Central memory CD8-positive, alpha-beta T cell (primary cell): ENCODE measurements around the gene ZBED6.
"Not testable (repeated sequence)": the region's sequence is repeated elsewhere in the genome, so short reads cannot be mapped to it uniquely, and the experiment has no call there.

Experiments
- ATAC-seq: fragments of 150-1000 bp; cut with Tn5 transposase; replicated peaks from 2 replicates; pipeline ENCODE4 v1.10.0; 2022; ENCODE audit warnings: mild to moderate bottlenecking, moderate FRiP score, moderate number of reproducible peaks; ENCODE audit not compliant: poor library complexity, severe bottlenecking; ENCODE audit errors: extremely low read depth
- DNase-seq, 2 donors: peaks; one replicate each; pipeline ENCODE4 v3.0.0; 2021; ENCODE audit warnings: low spot score in 2 of 2
- H3K27ac Mint-ChIP-seq: one replicate; pipeline ENCODE4 v1.8.0; 2022; ENCODE audit warnings: low read depth, mild to moderate bottlenecking, moderate library complexity, mixed read lengths
- H3K27me3 Mint-ChIP-seq: one replicate; pipeline ENCODE4 v1.8.0; 2022; ENCODE audit warnings: mixed read lengths
- H3K36me3 Mint-ChIP-seq: one replicate; pipeline ENCODE4 v1.8.0; 2022; ENCODE audit warnings: mild to moderate bottlenecking, moderate library complexity, mixed read lengths; ENCODE audit not compliant: insufficient read depth
- H3K4me1 Mint-ChIP-seq: one replicate; pipeline ENCODE4 v1.8.0; 2022; ENCODE audit warnings: mixed read lengths
- H3K4me3 Mint-ChIP-seq: one replicate; pipeline ENCODE4 v1.8.0; 2022; ENCODE audit warnings: mild to moderate bottlenecking, moderate library complexity, mixed read lengths
- H3K9me3 Mint-ChIP-seq: one replicate; pipeline ENCODE4 v1.8.0; 2022; ENCODE audit warnings: mixed read lengths

The ZBED6 gene

DNA sequence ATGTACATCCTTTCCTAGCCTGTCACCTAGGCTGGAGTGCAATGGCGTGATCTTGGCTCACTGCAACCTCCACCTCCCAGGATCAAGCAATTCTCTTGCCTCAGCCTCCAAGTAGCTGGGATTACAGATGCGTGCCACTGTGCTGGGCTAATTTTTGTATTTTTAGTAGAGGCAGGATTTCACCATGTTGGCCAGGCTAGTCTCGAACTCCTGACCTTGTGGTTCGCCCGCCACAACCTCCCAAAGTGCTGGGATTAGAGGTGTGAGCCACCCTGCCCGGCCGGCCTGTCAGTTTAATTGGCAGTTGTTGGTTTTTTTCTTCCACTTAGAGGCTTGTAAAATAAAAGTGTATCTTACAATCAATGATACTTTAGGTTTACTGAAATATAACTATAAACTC lies 1.9 kb upstream of the ZBED6 start:
- H3K9me3 Mint-ChIP-seq, H3K27me3 Mint-ChIP-seq, ATAC-seq, DNase-seq: not testable (repeated sequence)
- Mint-ChIP-seq H3K27ac (peak overlapping the region; percentile 36), H3K4me1 (peaks cover 34% of the 10 kb centered on the region), H3K36me3 (peaks cover 22% of the 10 kb centered on the region), H3K4me3 (peak overlapping the region; percentile 29)

DNA sequence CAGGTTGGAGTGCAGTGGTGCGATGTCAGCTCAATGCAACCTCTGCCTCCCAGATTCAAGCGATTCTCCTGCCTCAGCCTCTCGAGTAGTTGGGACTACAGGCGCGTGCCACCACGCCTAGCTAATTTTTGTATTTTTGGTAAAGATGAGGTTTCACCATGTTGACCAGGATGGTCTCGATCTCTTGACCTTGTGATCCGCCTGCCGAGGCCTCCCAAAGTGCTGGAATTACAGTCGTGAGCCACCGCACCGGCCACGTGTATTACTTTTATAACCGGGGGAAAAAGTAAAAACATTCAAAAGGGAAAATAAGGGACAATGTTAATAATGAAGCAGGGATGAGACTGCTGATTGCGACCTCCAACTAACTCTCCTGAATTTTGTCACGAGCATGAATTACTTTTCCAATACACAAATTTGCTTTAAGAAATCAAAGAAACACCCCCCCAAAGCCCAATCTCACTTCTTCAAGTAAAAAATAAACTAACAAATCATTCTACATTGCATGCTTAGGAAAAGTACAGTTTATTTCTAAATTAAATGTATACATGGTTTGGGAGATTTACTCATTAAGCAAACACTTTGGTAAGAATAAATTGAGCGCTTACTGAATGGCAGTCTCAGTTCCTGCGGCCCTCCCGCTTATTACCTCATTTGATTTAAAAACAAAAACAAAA lies 521 bp upstream of the ZBED6 start:
- peaks cover 43% of the 10 kb centered on the region for H3K4me1 Mint-ChIP-seq
- DNase-seq (no peak), ATAC-seq (no peak)
- H3K4me3 Mint-ChIP-seq, result peak overlapping the region; percentile 91
- no peaks in the 10 kb centered on the region for H3K9me3 Mint-ChIP-seq
- H3K27me3 Mint-ChIP-seq, result no peaks in the 10 kb centered on the region
- peak overlapping the region; percentile 90 for H3K27ac Mint-ChIP-seq
- peaks cover 28% of the 10 kb centered on the region for H3K36me3 Mint-ChIP-seq

DNA sequence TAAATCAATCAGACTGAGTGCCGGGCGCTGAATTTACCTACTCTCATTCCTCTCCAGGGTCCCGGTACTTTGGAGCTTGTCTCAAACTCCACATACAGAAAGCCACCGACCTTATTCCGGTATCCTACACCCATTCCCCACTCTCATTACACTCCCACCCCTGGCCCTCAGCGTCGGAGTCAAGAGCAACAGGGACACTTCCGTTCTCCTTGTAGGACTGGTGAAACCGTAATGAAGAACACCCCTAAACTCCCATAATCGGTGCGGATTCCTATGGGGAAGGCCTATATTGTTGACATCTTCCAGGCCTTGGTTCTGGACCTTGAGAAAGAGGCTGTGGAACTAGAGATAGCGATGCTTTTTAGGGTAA lies 798 bp downstream of the ZBED6 start:
- Mint-ChIP-seq H3K27me3 (no peaks in the 10 kb centered on the region), H3K36me3 (peaks cover 31% of the 10 kb centered on the region), H3K27ac (peak overlapping the region; percentile 90), H3K4me3 (peak overlapping the region; percentile 91), H3K4me1 (peaks cover 47% of the 10 kb centered on the region), H3K9me3 (no peaks in the 10 kb centered on the region)
- DNase-seq, result peak in 1 of 2 donors; percentile 10
- ATAC-seq, result peak; percentile 11

DNA sequence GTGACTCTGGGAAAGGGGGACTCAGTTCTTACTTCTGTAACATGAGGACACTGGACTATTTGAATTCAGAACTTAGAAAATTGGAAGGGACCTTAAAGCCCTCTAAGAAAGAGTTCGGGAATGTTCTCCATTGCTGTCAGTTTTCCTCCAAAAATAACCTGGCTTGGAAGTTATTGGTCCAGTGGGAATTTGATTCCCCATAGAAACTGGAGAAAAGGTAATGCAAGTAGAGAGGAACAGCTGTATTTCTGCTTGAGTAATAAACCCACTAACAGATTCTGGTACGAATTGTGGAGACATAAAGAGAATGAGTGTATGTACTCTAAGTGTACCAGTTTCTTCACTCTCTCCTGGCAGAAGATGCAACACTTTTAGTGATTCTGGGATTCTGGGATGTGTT lies 1.8 kb downstream of the ZBED6 start:
- Mint-ChIP-seq H3K9me3 (no peaks in the 10 kb centered on the region), H3K4me3 (peak overlapping the region; percentile 91), H3K36me3 (peaks cover 31% of the 10 kb centered on the region), H3K27ac (no peak overlapping the region), H3K4me1 (peaks cover 47% of the 10 kb centered on the region), H3K27me3 (no peaks in the 10 kb centered on the region)
- ATAC-seq (no peak), DNase-seq (no peak)

DNA sequence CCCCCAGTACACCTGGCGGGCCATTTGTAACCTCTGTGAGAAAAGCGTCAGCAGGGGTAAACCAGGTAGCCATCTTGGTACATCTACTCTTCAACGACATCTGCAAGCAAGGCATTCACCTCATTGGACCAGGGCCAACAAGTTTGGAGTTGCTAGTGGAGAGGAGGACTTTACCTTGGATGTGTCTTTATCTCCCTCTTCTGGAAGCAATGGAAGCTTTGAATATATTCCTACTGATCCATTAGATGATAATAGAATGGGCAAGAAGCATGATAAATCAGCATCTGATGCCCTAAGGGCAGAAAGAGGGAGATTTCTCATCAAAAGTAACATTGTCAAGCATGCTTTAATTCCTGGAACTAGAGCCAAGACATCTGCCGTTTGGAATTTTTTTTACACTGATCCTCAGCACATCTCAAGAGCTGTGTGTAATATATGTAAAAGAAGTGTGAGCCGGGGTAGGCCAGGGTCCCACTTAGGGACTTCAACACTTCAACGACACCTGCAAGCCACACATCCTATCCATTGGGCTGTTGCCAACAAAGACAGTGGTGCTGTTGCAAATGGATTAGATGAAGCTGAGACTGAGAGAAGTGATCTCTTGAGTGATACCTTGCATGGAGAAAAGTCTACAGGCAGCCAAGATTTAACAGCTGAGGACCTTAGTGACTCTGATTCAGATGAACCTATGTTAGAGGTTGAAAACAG lies 2.7 kb downstream of the ZBED6 start:
- ATAC-seq (no peak), DNase-seq (no peak)
- Mint-ChIP-seq H3K27ac (no peak overlapping the region), H3K4me3 (peak overlapping the region; percentile 91), H3K27me3 (no peaks in the 10 kb centered on the region), H3K4me1 (peaks cover 53% of the 10 kb centered on the region), H3K9me3 (no peaks in the 10 kb centered on the region), H3K36me3 (peaks cover 36% of the 10 kb centered on the region)

DNA sequence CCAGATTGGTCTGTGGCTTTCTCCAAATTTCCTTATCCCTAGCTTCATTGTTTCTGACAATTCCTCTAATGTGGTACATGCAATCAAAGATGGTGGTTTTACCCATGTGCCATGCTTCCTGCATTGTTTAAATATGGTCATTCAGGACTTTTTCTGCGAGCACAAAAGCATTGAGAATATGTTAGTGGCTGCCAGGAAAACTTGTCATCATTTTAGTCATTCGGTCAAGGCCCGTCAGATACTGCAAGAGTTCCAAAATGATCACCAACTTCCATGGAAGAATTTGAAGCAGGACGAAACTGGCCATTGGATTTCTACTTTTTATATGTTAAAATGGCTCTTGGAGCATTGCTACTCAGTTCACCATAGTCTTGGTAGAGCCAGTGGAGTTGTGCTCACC lies 3.7 kb downstream of the ZBED6 start:
- ATAC-seq (no peak), DNase-seq (no peak)
- H3K9me3 Mint-ChIP-seq, result no peaks in the 10 kb centered on the region
- peaks cover 63% of the 10 kb centered on the region for H3K4me1 Mint-ChIP-seq
- H3K4me3 Mint-ChIP-seq, result no peak overlapping the region
- no peak overlapping the region for H3K27ac Mint-ChIP-seq
- no peaks in the 10 kb centered on the region for H3K27me3 Mint-ChIP-seq
- H3K36me3 Mint-ChIP-seq, result peaks cover 46% of the 10 kb centered on the region

DNA sequence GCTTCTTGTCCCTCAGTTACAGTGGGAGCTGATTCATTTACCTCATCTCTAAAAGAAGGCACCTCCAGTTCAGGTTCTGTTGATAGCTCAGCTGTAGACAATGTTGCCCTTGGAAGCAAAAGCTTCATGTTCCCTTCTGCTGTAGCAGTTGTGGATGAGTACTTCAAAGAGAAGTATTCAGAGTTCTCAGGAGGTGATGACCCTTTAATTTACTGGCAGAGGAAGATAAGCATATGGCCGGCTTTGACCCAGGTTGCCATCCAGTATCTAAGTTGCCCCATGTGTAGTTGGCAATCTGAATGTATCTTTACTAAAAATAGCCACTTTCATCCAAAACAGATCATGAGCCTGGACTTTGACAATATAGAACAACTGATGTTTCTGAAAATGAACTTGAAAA lies 4.5 kb downstream of the ZBED6 start:
- H3K4me3 Mint-ChIP-seq, result no peak overlapping the region
- H3K9me3 Mint-ChIP-seq, result no peaks in the 10 kb centered on the region
- peaks cover 66% of the 10 kb centered on the region for H3K4me1 Mint-ChIP-seq

DNA sequence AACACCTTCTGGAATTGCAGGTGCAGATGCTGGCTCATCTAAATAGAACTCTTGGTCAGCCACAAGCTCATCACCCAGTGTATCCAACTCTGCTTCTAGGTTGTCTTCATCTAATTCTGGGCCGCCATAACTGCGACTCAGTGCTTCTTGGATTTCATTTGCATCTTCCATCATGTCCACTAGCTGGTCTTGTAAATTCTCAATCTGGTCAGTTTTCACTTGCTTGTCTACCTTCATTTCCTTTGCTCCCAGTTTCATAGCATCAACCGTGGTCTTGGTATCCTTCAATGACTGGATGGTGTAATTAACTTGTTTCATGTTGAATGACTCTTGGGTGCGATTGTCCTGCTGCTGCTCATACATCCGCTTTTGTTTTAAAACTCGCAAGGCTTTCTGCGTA lies 10.3 kb downstream of the ZBED6 start:
- Mint-ChIP-seq H3K4me3 (no peak overlapping the region), H3K4me1 (peaks cover 33% of the 10 kb centered on the region), H3K9me3 (no peaks in the 10 kb centered on the region), H3K27me3 (no peaks in the 10 kb centered on the region), H3K27ac (peak overlapping the region; percentile 39), H3K36me3 (peaks cover 60% of the 10 kb centered on the region)
- no peak for ATAC-seq
- DNase-seq, result no peak

More for the DNA sequence above, 4.5 kb downstream of the ZBED6 start:
- DNase-seq, result no peak
- Mint-ChIP-seq H3K27ac (no peak overlapping the region), H3K36me3 (peaks cover 54% of the 10 kb centered on the region), H3K27me3 (no peaks in the 10 kb centered on the region)
- ATAC-seq, result no peak

DNA sequence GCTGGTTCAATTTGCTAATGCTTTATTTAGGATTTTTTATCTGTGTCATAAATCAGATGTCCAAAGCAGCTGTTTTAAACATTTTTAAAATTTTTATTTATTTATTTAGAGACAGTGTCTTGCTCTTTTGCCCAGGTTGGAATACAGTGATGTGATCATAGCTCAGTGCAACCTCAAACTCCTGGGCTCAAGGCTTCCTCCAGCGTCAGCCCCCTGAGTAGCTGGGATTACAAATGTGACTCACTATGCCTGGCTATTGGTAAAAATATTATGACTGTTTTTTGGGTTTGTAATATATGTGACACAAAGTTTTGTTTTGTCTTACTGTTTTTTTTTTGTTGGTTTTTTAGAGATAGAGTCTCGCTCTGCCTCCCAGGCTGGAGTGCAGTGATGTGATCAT lies 11.8 kb downstream of the ZBED6 start:
- Mint-ChIP-seq H3K4me3 (no peak overlapping the region), H3K27me3 (no peaks in the 10 kb centered on the region), H3K36me3 (peaks cover 65% of the 10 kb centered on the region), H3K4me1 (peaks cover 39% of the 10 kb centered on the region), H3K27ac (peak overlapping the region; percentile 32), H3K9me3 (no peaks in the 10 kb centered on the region)
- DNase-seq (no peak), ATAC-seq (no peak)

DNA sequence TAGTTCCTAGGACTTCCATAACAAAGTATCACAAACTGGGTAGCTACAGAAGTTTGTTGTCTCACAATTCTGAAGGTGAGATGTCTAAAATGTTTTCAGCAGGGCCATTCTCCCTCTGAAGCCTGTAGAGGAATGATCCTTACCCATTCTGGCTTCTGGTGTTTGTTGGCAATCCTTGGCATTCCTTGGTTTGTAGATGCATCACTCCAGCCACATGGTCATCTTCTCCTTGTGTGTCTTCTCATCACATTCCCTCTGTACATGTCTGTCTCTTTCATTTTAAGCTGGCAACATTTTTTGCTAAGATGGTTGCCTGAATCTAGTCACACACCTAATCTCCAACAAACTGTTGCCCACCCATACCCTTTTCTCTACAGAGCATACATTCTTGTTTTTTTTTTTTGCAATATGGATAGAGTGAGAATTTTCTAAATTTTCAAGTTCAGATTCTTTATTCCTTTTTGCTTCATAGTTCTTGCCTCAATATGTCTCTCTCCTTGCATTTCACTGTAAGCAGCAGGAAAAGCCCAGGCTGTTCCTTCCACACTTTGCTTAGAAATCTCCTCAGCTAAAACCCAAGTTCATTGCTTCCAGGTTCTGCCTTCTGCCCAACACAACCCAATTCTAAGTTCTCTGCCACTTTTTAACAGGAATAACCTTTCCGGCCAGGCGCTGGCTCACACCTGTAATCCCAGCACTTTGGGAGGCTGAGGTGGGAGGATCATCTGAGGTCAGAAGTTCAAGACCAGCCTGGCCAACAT lies 18.3 kb downstream of the ZBED6 start:
- Mint-ChIP-seq H3K36me3 (peaks cover 66% of the 10 kb centered on the region), H3K27me3 (no peaks in the 10 kb centered on the region), H3K4me1 (peaks cover 27% of the 10 kb centered on the region), H3K9me3 (no peaks in the 10 kb centered on the region), H3K4me3 (no peak overlapping the region), H3K27ac (no peak overlapping the region)
- ATAC-seq, result no peak
- DNase-seq, result no peak

DNA sequence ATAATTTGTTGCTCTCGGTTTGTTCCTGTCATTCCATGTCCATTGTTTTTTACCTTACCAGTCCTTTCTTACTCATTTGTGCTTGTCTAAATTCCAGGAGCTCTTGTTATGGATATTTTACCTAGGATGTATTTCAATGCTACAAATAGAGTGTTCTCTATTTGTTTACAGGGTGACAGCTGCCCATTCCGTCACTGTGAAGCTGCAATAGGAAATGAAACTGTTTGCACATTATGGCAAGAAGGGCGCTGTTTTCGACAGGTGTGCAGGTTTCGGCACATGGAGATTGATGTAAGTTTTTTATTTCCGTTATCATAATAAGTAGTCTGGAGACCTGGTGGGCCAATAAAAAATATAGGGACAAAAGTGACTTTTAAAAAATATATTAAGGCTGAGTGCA lies 23.0 kb downstream of the ZBED6 start:
- Mint-ChIP-seq H3K9me3 (no peaks in the 10 kb centered on the region), H3K27me3 (no peaks in the 10 kb centered on the region), H3K36me3 (peaks cover 81% of the 10 kb centered on the region), H3K27ac (no peak overlapping the region), H3K4me1 (peaks cover 41% of the 10 kb centered on the region), H3K4me3 (no peak overlapping the region)
- ATAC-seq (no peak), DNase-seq (no peak)

DNA sequence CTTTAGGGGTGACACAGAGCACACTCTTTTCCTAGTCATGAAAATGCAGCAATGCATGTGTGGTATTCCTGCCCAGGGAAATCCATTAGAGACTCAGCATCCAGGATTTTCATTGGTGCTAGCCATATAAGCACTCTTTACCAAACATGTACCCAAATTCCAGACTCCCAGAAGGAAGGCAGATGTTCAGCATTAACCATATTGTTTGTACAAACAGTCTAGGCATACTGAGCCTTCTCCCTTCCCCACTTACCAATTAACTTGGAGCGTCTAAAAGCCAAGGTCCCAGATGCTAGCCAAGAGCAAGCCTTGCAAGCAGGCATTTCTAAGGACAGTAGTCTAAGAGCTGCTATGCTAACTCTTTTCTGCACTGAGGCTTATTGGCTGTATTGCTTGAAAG lies 27.9 kb downstream of the ZBED6 start:
- no peak for ATAC-seq
- Mint-ChIP-seq H3K4me3 (no peak overlapping the region), H3K4me1 (peaks cover 41% of the 10 kb centered on the region), H3K9me3 (no peaks in the 10 kb centered on the region), H3K27me3 (no peaks in the 10 kb centered on the region), H3K27ac (no peak overlapping the region), H3K36me3 (peaks cover 81% of the 10 kb centered on the region)
- no peak for DNase-seq

DNA sequence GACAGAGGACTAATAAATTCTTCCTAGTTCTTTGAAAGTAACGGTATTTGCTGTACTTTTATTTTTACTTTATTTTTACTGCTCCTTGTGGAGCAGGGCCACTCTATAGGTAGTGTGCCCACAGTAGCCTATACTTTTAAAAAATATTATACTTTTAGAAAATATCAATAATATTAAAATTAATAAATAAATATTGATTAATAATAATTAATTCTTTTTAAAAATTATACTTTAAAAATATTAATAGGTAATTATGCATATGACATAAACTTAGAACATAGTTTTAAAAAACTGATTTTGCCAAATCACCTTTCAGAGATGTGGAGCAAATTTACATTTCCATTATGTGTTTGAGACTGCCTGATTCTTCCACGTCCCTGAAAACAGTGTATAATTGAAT lies 30.8 kb downstream of the ZBED6 start:
- Mint-ChIP-seq H3K27ac (no peak overlapping the region), H3K36me3 (peaks cover 79% of the 10 kb centered on the region), H3K27me3 (no peaks in the 10 kb centered on the region), H3K4me3 (no peak overlapping the region), H3K4me1 (peaks cover 34% of the 10 kb centered on the region), H3K9me3 (no peaks in the 10 kb centered on the region)
- ATAC-seq, result no peak
- DNase-seq, result no peak
